Omental fat pad (tissue), 4 donors: ENCODE data around the gene F7. TPM values are rescaled to one million over a fixed set of nuclear protein-coding genes. Genes with fewer than 3 reads are reported as not detected.

ENCODE experiments used
- ATAC-seq: fragments of 150-250 bp; one replicate; pipeline ENCODE4 v1.9.1; 2016; ENCODE audit warnings: mild to moderate bottlenecking, moderate library complexity; ENCODE audit not compliant: low FRiP score
- DNase-seq: peaks from one replicate; pipeline ENCODE4 v3.0.0-alpha.2; 2019; ENCODE audit warnings: low spot score
- total RNA-seq, 4 donors: library from RNA; depleted of rRNA; stranded (reverse); fragments of >200 nt; gene quantifications; one replicate each; pipeline ENCODE4 v1.1.0, GENCODE V29; 2016
- TF ChIP-seq, protein P1 (sequence below), 3 donors: fragments of 450-650 bp; IDR thresholded peaks; one replicate each; pipeline ENCODE4 v1.5.1; 2016 to 2017; ENCODE audit warnings: antibody characterized with exemption in 3 of 3, mild to moderate bottlenecking in 3 of 3, moderate library complexity in 2 of 3

The F7 gene
- total RNA-seq, 4 donors from 2014 or later: 0.24 to 0.74 TPM; not detected in 2

DNA sequence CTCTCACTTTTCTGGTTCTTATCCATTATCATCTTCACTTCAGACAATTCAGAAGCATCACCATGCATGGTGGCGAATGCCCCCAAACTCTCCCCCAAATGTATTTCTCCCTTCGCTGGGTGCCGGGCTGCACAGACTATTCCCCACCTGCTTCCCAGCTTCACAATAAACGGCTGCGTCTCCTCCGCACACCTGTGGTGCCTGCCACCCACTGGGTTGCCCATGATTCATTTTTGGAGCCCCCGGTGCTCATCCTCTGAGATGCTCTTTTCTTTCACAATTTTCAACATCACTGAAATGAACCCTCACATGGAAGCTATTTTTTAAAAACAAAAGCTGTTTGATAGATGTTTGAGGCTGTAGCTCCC is 14.2 kb downstream of the F7 start:
- ATAC-seq (no peak), DNase-seq (no peak)
- TF ChIP-seq, protein P1, sequence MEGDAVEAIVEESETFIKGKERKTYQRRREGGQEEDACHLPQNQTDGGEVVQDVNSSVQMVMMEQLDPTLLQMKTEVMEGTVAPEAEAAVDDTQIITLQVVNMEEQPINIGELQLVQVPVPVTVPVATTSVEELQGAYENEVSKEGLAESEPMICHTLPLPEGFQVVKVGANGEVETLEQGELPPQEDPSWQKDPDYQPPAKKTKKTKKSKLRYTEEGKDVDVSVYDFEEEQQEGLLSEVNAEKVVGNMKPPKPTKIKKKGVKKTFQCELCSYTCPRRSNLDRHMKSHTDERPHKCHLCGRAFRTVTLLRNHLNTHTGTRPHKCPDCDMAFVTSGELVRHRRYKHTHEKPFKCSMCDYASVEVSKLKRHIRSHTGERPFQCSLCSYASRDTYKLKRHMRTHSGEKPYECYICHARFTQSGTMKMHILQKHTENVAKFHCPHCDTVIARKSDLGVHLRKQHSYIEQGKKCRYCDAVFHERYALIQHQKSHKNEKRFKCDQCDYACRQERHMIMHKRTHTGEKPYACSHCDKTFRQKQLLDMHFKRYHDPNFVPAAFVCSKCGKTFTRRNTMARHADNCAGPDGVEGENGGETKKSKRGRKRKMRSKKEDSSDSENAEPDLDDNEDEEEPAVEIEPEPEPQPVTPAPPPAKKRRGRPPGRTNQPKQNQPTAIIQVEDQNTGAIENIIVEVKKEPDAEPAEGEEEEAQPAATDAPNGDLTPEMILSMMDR (IDR thresholded peaks at IDR 0.05): no peak

DNA sequence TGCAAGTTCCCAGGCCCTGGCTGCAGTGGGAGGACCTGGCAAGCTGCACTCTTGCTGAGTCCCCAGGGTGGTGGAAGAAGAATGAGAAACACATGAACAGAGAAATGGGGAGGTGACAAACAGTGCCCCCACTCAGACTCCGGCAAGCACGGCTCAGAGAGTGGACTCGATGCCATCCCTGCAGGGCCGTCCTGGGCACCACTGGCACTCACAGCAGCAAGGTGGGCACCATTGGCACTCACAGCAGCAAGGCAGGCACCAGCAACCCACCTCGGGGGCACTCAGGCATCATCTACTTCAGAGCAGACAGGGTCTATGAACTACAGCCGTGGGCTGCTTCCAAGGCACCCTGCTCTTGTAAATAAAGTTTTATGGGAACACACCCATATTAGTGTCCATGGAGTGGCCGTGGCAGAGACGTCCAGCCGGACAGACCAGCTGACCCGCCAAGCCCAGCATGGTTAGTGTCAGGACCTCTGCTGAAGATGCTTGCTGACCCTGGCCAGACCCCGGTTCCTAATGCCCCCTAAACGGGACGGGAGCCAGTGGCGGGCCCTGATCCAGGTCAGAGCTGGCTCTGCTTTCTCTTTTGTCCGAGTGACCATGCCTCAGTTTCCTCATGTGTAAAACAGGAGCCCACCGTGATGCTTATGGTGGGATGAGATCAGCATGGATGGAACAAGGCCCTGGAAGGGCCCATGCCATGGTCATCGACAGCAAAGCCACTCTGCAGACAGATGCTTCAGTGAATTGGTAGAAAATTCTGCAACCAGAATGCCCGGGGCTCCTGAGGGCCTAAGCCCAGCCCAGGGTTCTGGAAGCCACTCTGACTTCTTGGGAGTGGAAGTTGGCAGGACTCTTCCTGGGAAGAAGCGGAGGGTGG is 14.9 kb downstream of the F7 start:
- TF ChIP-seq, protein P1 (IDR thresholded peaks at IDR 0.05): no peak
- DNase-seq: no peak
- no peak for ATAC-seq

- DNase-seq (no peak), ATAC-seq (no peak)
- TF ChIP-seq, protein P1 (IDR thresholded peaks at IDR 0.05): no peak
These were observed 15.8 kb downstream of the F7 start for GRCh38 chr13:113121183-113121927.

GRCh38 chr13:113121928-113122471 is 16.4 kb downstream of the F7 start:
- TF ChIP-seq, protein P1 (IDR thresholded peaks at IDR 0.05): no peak
- ATAC-seq (no peak), DNase-seq (no peak)

DNA sequence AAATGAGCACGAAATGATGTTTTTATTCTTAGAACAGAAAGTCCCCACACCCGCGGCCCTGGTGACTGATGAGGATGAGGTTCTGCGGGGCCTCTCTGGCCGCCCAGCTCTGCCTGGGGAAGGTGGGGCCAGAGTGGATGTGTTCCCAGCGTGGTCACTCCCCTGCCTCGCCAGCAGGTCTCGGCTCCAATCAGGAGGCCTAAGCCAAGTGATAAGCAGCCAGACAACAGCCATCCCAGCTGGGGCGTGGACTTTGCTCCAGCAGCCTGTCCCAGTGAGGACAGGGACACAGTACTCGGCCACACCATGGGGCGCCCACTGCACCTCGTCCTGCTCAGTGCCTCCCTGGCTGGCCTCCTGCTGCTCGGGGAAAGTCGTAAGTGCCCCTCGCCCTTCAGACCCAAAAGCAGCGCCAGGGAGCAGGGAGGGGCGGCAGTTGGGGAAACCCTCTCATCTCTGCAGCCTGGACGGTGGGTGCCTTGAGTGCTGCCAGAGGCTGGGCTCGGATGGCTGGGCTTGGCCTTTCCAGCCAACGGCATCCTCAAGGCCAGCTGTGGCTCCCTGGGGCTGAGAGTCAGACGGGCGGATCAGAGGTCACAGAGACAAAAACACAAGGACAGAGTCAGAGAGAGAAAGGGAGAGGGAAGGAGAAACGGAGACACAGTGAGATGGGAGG is 17.1 kb downstream of the F7 start, which contains the start of gene F10:
TSS of gene F10 (plus strand) at position 250 of the 676 bp plus-strand sequence. CDS start at position 307, 57 bp downstream.
- ATAC-seq (peak; percentile 63), DNase-seq (no peak)
- TF ChIP-seq, protein P1 (IDR thresholded peaks at IDR 0.05): no peak

GRCh38 chr13:113123226-113124201 is 17.9 kb downstream of the F7 start:
- TF ChIP-seq, protein P1 (IDR thresholded peaks at IDR 0.05): no peak
- DNase-seq (no peak), ATAC-seq (no peak)
